Thyroid gland (tissue), 4 donors: Measurements from ENCODE around the gene NEURL4.

Experiments used
- POLR2A ChIP-seq, 2 donors: fragments of 450-650 bp; IDR thresholded peaks; one replicate each; pipeline ENCODE4 v1.6.1; 2017; ENCODE audit warnings: antibody characterized with exemption in 2 of 2, mild to moderate bottlenecking in 2 of 2, moderate library complexity in 1 of 2
- TF ChIP-seq, protein P1 (sequence below), 6 experiments: fragments of 200-600 bp in 3 of 6; fragments of 450-650 bp in 3 of 6; sonication (generic) in 3 of 6; IDR thresholded peaks; one replicate each; pipeline ENCODE4 v1.5.1; 2016 to 2019; ENCODE audit warnings: antibody characterized with exemption in 6 of 6, mild to moderate bottlenecking in 2 of 6, inconsistent platforms in 1 of 6, moderate library complexity in 1 of 6

DNA sequence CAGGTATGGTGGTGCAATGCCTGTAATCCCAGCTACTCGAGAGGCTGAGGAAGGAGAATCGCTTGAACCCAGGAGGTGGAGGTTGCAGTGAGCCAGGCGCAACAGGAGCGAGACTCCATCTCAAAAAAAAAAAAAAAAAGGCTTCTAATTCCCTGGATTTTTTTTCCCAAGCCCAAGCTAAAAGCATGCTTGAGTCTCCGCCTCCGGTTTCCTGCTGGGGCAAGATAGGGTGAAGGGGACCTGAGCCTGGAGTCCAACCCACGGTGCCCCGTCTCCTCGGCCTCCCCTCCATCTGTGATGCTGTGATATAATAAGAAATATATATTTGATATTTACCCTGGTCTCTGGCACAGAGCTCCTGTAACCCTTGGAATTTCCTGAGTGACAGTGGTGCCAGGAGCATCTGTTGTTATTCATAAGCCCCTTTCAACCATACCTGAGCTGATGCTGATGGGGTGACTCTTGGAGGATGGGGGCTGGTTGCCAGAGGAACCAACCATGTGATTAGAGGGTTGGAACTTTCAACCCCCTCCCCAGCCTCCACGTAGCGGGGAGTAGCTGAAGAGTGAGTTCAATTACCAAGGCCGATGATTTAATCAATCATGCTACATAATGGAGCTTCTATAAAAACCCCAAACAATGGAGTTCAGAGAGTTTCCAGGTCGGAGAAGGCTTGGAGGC is 38.9 kb upstream of the NEURL4 start:
- TF ChIP-seq, protein P1, sequence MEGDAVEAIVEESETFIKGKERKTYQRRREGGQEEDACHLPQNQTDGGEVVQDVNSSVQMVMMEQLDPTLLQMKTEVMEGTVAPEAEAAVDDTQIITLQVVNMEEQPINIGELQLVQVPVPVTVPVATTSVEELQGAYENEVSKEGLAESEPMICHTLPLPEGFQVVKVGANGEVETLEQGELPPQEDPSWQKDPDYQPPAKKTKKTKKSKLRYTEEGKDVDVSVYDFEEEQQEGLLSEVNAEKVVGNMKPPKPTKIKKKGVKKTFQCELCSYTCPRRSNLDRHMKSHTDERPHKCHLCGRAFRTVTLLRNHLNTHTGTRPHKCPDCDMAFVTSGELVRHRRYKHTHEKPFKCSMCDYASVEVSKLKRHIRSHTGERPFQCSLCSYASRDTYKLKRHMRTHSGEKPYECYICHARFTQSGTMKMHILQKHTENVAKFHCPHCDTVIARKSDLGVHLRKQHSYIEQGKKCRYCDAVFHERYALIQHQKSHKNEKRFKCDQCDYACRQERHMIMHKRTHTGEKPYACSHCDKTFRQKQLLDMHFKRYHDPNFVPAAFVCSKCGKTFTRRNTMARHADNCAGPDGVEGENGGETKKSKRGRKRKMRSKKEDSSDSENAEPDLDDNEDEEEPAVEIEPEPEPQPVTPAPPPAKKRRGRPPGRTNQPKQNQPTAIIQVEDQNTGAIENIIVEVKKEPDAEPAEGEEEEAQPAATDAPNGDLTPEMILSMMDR (IDR thresholded peaks at IDR 0.05) = no peak
- TF ChIP-seq POLR2A (IDR thresholded peaks at IDR 0.05) = no peak
